Large intestine (tissue), 3 donors: Measurements from ENCODE around the gene ABHD18. TPM values are rescaled to one million over a fixed set of nuclear protein-coding genes. Genes with fewer than 3 reads are reported as not detected.
"Not testable (repeated sequence)": the region's sequence is repeated elsewhere in the genome, so short reads cannot be mapped to it uniquely, and the experiment has no call there.

Experiments used
- DNase-seq, 2 donors: peaks; one replicate each; pipeline versions ENCODE4 v3.0.0 to v3.0.0-alpha.2; 2013
- H3K27ac ChIP-seq: one replicate; pipeline ENCODE4 v1.5.1; 2013; ENCODE audit warnings: low read length
- H3K27me3 ChIP-seq: 2 replicates; pipeline ENCODE4 v1.6.1; 2013; ENCODE audit warnings: low read length; ENCODE audit not compliant: control insufficient read depth, insufficient read depth
- H3K36me3 ChIP-seq: 2 replicates; pipeline ENCODE4 v1.6.1; 2013; ENCODE audit warnings: low read length; ENCODE audit not compliant: control insufficient read depth, insufficient read depth
- H3K4me1 ChIP-seq: one replicate; pipeline ENCODE4 v1.6.1; 2013; ENCODE audit warnings: low read length; ENCODE audit not compliant: control insufficient read depth, insufficient read depth
- H3K4me3 ChIP-seq: one replicate; pipeline ENCODE4 v1.5.1; 2013; ENCODE audit warnings: low read length
- H3K9me3 ChIP-seq: one replicate; pipeline ENCODE4 v1.6.1; 2013; ENCODE audit warnings: mild to moderate bottlenecking, low read depth, low read length, moderate library complexity; ENCODE audit not compliant: control insufficient read depth
- WGBS: methylation state at CpG from one replicate; pipeline ENCODE4 v1.1.5; 2013; ENCODE audit warnings: low lambda C conversion rate; ENCODE audit not compliant: insufficient coverage; 5-methylcytosine and 5-hydroxymethylcytosine counted together
- polyA plus RNA-seq: library from polyadenylated mRNA; unstranded; fragments of 120-200 nt; gene quantifications from one replicate; pipeline ENCODE4 v1.2.1, GENCODE V29; 2013

The ABHD18 gene
- polyA plus RNA-seq, 1 donor, result 18.6 TPM

DNA sequence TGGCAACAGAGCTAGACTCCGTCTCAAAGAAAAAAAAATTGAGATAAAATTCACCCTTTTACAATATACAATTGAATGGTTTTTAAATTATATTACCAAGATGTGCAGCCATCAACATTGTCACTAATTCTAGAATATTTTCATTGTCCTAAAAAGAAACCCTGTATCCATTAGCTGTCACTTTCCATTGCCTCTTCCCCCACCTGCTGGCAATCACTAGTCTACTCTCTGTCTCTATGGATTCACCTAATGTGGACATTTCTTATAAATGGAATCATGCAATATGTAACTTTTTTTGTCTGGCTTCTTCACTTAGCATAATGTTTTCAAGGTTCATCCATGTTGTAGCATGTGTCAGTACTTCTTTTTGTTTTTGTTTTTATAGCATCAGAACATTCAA is 20.8 kb downstream of the ABHD18 start:
- DNase-seq, result no peak
- WGBS, result no CpG with 5 or more reads among the region's 1 CpG
- no peak overlapping the region for H3K4me3 ChIP-seq
- no peaks in the 10 kb centered on the region for H3K4me1 ChIP-seq
- H3K9me3 ChIP-seq, result no peaks in the 10 kb centered on the region
- no peaks in the 10 kb centered on the region for H3K27me3 ChIP-seq
- H3K36me3 ChIP-seq, result peaks cover 10% of the 10 kb centered on the region
- H3K27ac ChIP-seq, result no peak overlapping the region

DNA sequence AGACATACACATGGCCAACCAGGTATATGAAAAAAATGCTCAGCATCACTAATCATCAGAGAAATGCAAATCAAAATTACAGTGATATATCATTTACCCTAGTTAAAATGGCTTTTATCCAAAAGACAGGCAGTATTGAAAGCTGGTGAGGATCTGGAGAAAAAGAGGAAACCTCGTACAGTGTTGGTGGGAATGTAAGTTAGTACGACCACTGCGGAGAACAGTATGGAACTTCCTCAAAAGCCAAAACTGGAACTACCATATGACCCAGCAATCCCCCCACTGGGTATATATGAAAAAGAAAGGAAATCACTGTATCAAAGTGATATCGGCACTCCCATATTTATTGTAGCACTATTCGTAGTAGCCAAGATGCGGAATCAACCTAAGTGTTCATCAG is 23.4 kb downstream of the ABHD18 start:
- WGBS, result 97% methylated on average over 3 of the region's 6 CpGs
- H3K36me3 ChIP-seq, result peaks cover 10% of the 10 kb centered on the region

DNA sequence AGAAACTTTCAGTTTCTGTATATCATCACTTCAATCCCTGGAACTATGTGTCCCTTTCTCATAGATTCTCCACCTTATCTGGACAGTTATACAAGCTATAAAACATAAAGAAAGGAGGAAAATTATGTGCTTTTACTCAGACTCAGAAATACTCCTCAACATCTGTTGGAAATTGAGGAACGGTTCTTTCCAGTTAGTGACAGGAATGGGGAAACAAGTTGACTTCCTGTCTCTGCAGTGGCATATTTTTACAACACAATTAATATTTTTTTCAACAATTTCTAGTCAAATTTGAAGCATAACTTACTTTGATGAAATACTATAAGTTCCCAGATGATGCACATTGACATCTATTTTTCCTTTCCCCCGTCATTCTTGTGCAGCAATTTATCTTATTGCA is 27.9 kb downstream of the ABHD18 start:
- Histone ChIP-seq H3K27ac (no peak overlapping the region), H3K36me3 (peaks cover 19% of the 10 kb centered on the region), H3K9me3 (no peaks in the 10 kb centered on the region), H3K4me3 (no peak overlapping the region), H3K27me3 (no peaks in the 10 kb centered on the region), H3K4me1 (no peaks in the 10 kb centered on the region)
- DNase-seq, result no peak
- 100% methylated on average over 1 of the region's 2 CpGs for WGBS

More for the DNA sequence above, 23.4 kb downstream of the ABHD18 start:
- no peak overlapping the region for H3K27ac ChIP-seq
- DNase-seq, result no peak
- no peaks in the 10 kb centered on the region for H3K27me3 ChIP-seq
- no peak overlapping the region for H3K4me3 ChIP-seq
- no peaks in the 10 kb centered on the region for H3K9me3 ChIP-seq
- no peaks in the 10 kb centered on the region for H3K4me1 ChIP-seq

DNA sequence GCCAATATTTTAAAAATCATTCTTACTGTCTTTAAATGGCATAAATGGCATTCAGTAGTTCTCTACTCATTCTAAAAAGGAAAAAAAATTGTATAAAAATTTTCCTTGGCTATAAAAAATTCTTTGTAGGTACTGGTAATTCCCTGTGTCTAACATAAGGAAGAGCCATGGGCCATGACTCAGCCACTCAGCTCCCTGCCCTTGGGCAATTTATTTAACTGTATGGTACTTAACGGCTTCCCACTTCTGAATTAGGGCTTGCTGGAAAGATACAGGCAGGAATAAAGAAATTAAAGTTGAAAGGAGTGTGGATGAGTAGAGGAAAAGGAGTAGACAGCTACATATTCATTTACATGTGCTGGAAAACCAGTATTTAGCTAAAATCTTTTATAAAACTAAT is 30.6 kb downstream of the ABHD18 start:
- 100% methylated on average over 1 of the region's 1 CpG for WGBS
- Histone ChIP-seq H3K36me3 (peaks cover 21% of the 10 kb centered on the region), H3K27ac (no peak overlapping the region), H3K9me3 (peaks cover 3% of the 10 kb centered on the region), H3K4me1 (no peaks in the 10 kb centered on the region), H3K4me3 (no peak overlapping the region), H3K27me3 (no peaks in the 10 kb centered on the region)
- no peak for DNase-seq

DNA sequence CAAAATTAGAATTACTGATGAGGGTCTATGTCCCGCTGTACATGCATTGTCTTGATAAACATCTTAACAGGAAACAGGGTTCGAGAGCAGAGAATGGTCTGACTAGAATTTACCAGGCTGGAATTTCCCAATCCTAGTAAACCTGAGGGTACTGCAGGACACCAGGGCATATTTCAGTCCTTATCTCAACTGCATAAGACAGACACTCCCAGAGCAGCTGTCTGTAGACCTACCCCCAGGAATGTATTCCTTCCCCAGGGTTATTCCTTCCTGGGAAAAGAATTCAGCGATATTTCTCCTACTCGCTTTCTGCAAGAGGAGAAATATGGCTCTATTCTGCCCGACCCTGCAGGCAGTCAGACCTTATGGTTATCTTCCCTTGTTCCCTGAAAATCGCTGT is 31.3 kb downstream of the ABHD18 start:
- not testable (repeated sequence) for H3K4me1 ChIP-seq, H3K9me3 ChIP-seq, H3K27ac ChIP-seq, DNase-seq, H3K27me3 ChIP-seq, H3K4me3 ChIP-seq
- WGBS, result no CpG with 5 or more reads among the region's 6 CpGs
- H3K36me3 ChIP-seq, result peaks cover 21% of the 10 kb centered on the region

DNA sequence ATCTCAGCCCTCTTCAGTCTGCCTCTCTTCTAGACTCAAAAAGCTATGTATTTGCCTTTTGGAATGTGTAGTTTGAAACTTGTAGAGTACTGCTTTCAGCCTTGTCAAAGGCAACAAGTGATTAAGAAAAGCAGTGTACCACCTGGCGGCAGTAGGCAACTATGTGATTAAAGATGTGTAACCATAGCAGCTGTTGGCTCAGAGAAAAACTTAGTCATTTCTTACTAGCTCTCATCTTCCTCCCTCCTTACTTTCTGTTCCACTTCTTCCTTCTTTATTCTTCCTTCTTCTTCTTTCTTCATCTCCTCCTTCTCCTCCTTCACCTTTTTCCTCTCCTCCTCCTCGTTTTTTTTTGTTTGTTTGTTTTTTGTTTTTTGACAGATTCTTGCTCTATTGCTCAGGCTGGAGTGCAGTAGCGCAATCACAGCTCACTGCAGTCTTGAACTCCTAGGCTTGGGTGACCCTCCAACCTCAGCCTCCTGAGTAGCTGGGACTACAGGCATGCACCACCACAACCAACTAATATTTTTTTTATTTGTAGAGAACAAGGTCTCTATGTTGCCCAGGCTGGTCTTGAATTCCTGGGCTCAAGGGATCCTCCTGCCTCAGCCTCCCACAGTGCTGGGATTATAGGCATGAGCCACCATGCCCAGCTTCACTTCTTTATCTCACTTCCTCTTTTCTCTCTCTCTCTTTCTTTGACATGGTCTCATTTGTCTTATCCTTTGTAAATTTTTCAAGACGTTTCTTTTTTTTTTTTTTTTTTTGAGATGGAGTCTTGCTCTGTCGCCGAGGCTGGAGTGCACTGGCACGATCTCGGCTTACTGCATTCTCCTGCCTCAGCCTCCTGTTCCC is 32.6 kb downstream of the ABHD18 start:
- H3K27me3 ChIP-seq, result no peaks in the 10 kb centered on the region
- H3K4me1 ChIP-seq, result no peaks in the 10 kb centered on the region
- H3K36me3 ChIP-seq, result peaks cover 23% of the 10 kb centered on the region
- H3K27ac ChIP-seq, result no peak overlapping the region
- DNase-seq, result no peak
- 80% methylated on average over 3 of the region's 8 CpGs for whole genome bisulfite sequencing
- H3K9me3 ChIP-seq, result peaks cover 3% of the 10 kb centered on the region
- no peak overlapping the region for H3K4me3 ChIP-seq

DNA sequence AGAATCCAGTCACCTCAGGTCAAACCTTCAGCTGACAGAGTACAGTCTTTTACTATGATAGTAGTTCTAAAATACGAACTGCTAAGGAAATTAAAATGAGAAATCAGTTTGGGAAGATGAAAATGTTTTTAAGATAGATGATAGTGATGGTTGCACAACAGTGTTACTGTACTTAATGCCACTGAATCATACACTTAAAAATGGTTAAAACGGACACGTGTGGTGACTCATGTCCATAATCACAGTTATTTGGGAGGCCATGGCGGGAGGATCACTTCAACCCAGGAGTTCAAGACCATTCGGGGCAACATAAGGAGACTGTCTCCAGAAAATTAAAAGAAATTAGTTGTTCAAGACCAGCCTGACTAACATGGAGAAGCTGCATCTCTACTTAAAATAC is 41.4 kb downstream of the ABHD18 start:
- no peak for DNase-seq

DNA sequence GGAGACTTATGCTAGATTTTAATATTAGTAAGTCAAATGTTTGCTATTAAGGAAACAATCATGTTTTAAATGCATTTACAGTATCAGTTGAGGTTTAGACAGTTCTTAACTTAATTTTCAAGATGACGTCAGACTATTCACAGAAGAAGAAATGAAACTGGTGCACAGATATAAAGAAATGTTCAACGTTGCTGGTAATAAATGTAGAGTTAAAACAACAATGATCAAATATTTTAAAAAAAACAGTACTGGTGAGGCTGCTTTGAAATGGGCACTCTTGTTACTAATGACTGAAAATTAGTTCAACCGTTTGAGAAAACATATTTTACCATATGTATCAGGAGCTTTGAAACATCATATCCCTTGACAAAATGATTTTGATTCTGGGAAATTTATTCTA is 44.2 kb downstream of the ABHD18 start:
- H3K27ac ChIP-seq, result no peak overlapping the region
- peaks cover 12% of the 10 kb centered on the region for H3K36me3 ChIP-seq
- H3K4me1 ChIP-seq, result no peaks in the 10 kb centered on the region
- no peaks in the 10 kb centered on the region for H3K9me3 ChIP-seq
- H3K27me3 ChIP-seq, result no peaks in the 10 kb centered on the region
- no peak for DNase-seq
- WGBS, result 100% methylated on average over 2 of the region's 3 CpGs
- H3K4me3 ChIP-seq, result no peak overlapping the region

More for the DNA sequence above, 41.4 kb downstream of the ABHD18 start:
- Histone ChIP-seq H3K27ac (no peak overlapping the region), H3K27me3 (no peaks in the 10 kb centered on the region), H3K9me3 (no peaks in the 10 kb centered on the region), H3K4me1 (no peaks in the 10 kb centered on the region), H3K36me3 (peaks cover 10% of the 10 kb centered on the region), H3K4me3 (no peak overlapping the region)
- WGBS, result no CpG with 5 or more reads among the region's 5 CpGs

DNA sequence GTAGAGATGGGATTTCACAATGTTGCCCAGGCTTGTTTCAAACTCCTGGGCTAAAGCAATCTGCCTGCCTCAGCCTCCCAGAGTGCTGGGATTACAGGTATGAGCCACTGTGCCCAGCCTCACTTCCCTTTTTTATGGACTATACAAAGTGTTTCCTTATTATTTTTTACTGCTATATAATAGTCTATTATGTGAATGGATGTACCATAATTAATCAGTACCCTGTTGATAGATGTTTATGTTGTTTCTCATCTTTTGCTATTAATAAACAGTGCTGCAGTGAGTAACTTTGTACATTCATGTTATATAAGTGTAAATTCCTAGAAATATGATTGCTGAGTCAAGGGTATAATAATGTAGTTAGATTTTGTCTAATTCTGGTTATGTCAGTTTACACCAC is 60.1 kb downstream of the ABHD18 start:
- Histone ChIP-seq H3K36me3 (peaks cover 48% of the 10 kb centered on the region), H3K4me1 (no peaks in the 10 kb centered on the region), H3K9me3 (no peaks in the 10 kb centered on the region), H3K27me3 (no peaks in the 10 kb centered on the region), H3K4me3 (no peak overlapping the region), H3K27ac (no peak overlapping the region)
- no peak for DNase-seq

DNA sequence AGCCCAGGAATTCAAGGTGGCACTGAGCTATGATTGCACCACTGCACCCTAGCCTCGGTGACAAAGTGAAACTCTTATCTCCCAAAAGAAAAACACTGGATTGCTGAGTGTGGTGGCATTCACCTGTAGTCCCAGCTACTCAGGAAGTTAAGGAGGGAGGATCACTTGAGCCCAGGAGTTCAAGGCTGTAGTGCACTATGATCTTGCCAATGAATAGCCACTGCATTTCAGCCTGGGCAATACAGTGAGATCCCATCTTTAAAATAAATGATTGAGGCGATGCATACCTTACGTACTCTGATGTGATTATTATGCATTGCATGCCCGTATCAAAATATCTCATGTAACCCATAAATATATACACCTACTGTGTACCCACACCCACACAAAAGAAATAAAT is 64.7 kb downstream of the ABHD18 start:
- no CpG with 5 or more reads among the region's 4 CpGs for WGBS
- H3K36me3 ChIP-seq, result peaks cover 28% of the 10 kb centered on the region
- DNase-seq, result no peak

More for the DNA sequence above, 64.7 kb downstream of the ABHD18 start:
- Histone ChIP-seq H3K9me3 (no peaks in the 10 kb centered on the region), H3K4me1 (no peaks in the 10 kb centered on the region), H3K27ac (no peak overlapping the region), H3K4me3 (no peak overlapping the region), H3K27me3 (no peaks in the 10 kb centered on the region)
